ENCODE data around the gene SPTBN1.

The SPTBN1 gene

GRCh38 chr2:54584598-54584997 is 128.5 kb downstream of the SPTBN1 start:
- TF ChIP-seq CTCF (IDR thresholded peaks at IDR 0.05; ENCODE audit: low read depth, low read length) = no peak

GRCh38 chr2:54585136-54585733 is 129.1 kb downstream of the SPTBN1 start:
- no peak for TF ChIP-seq CTCF (IDR thresholded peaks at IDR 0.05; ENCODE audit: low read depth, low read length)
- no peak overlapping the region for H3K4me3 ChIP-seq (ENCODE audit: low read depth, low read length)

More at GRCh38 chr2:54584598-54584997, 128.5 kb downstream of the SPTBN1 start:
- H3K4me3 ChIP-seq (ENCODE audit: low read depth, low read length) = no peak overlapping the region

- H3K4me3 ChIP-seq (ENCODE audit: low read depth, low read length) = no peak overlapping the region
Measured at GRCh38 chr2:54586062-54586461, 129.9 kb downstream of the SPTBN1 start.

GRCh38 chr2:54586494-54586893 is 130.4 kb downstream of the SPTBN1 start:
- H3K4me3 ChIP-seq (ENCODE audit: low read depth, low read length) = no peak overlapping the region
- TF ChIP-seq CTCF (IDR thresholded peaks at IDR 0.05; ENCODE audit: low read depth, low read length) = no peak

More at GRCh38 chr2:54586062-54586461, 129.9 kb downstream of the SPTBN1 start:
- no peak for TF ChIP-seq CTCF (IDR thresholded peaks at IDR 0.05; ENCODE audit: low read depth, low read length)

- no peak overlapping the region for H3K4me3 ChIP-seq (ENCODE audit: low read depth, low read length)
- no peak for TF ChIP-seq CTCF (IDR thresholded peaks at IDR 0.05; ENCODE audit: low read depth, low read length)
Measured at GRCh38 chr2:54587171-54588016, 131.3 kb downstream of the SPTBN1 start.

GRCh38 chr2:54588244-54588899 is 132.2 kb downstream of the SPTBN1 start:
- no peak for TF ChIP-seq CTCF (IDR thresholded peaks at IDR 0.05; ENCODE audit: low read depth, low read length)
- no peak overlapping the region for H3K4me3 ChIP-seq (ENCODE audit: low read depth, low read length)

- no peak for TF ChIP-seq CTCF (IDR thresholded peaks at IDR 0.05; ENCODE audit: low read depth, low read length)
- no peak overlapping the region for H3K4me3 ChIP-seq (ENCODE audit: low read depth, low read length)
Measured at GRCh38 chr2:54589038-54589339, 132.9 kb downstream of the SPTBN1 start.

All from WI38 (cell line).